Renal cortical epithelial cell (primary cell): Measurements from ENCODE around the gene PPARA. TPM values are rescaled to one million over a fixed set of nuclear protein-coding genes. Genes with fewer than 3 reads are reported as not detected.
A peak's percentile ranks its signal among the peaks of the same experiment; 100 is the strongest.
"Not testable (repeated sequence)": the region's sequence is repeated elsewhere in the genome, so short reads cannot be mapped to it uniquely, and the experiment has no call there.

Experiments used
- DNase-seq: peaks from one replicate; pipeline ENCODE4 v3.0.0-alpha.2; 2011; ENCODE audit warnings: low read depth
- total RNA-seq: library from RNA; depleted of rRNA; stranded (reverse); fragments of >200 nt; gene quantifications from 2 replicates; pipeline ENCODE4 v1.2.3, GENCODE V29; 2014

The PPARA gene
- total RNA-seq, 1 donor from 2014 or later = 19.8 TPM

GRCh38 chr22:46241396-46242007 is 91.2 kb downstream of the PPARA start:
- DNase-seq = no peak

- DNase-seq = no peak
These were observed 91.8 kb downstream of the PPARA start for GRCh38 chr22:46242076-46242475.

DNA sequence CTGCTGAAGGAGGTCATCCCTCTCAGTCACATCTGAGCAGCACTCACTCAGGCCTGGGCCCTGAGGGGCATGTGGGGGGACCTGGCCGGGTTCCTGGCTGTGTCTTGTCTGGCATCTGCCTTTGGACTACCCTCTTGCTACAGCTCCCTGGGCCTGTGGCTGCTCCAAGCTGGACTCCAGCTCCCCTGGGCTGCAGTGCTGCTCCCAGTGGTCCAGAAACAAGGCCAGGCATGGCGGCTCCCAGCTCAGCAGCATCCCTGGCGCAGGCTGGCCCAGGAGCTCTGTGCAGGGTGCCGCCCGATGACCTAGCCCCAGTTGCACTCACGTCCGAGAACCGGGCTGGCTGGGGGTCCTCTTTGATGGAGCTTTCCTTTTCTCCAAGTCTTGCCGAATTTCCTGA is 94.4 kb downstream of the PPARA start:
- no peak for DNase-seq

DNA sequence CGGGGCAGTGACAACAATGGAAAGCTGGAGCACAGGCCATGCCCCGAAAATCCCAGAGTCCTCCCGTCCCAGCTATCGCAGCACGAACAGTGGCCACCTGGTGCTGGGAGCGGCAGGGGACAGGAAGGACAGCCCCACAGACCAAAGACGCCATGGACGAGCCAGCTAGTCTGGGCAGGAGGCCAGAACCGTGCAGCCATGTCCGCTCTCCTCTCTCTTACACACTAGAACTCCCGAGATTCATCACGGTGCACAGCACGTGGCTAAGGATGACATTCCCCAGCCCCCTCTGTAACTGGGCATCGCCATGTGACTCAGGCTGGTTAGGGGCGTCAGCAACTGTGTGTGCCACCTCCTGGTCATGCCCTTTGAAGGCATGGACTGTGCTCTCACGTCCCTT is 95.2 kb downstream of the PPARA start:
- no peak for DNase-seq

DNA sequence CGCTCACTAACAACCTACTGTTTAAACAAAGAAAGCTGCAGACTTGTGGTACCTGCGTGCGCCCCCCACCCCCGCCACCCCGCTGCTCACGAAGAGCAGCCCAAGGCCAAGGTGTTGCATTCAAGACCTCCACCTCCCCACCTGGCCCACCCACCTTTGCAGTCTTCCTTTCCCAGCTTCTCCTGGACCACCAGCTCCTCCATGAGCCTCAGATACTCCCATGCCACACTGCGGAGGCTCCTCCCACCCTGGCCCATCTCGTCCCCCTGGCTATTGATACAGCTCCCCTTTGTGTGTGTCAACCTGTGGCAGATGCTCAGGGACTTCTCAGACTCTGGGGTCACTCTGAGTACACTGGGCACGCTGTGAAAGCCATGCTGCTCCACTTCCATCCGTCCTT is 95.9 kb downstream of the PPARA start:
- DNase-seq = no peak

DNA sequence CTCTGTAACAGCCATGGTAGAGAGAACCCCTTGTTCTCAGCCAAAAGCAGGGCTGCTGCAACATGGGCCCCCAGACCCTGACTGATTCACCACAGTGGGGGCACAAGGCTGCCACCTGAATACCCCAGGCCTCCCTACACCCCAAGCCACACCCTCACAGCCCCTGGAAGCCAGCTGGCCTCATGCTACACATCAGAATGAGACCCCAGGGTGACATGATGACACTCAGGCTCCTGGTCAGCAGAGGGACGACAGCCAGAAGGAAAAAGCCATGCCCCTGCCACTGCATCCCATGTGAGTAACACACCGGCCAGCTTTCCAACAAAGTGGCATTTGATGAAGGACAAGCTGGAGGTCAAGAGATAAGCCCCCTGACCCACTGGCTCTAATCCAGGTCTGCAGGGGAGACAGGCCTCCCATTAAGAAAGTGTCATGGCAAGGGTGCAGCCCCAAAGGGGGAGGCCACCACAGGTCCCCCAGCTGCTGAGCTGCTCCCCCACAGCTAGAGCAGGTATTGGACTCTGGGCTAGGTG is 97.2 kb downstream of the PPARA start:
- no peak for DNase-seq

GRCh38 chr22:46250035-46250782 is 99.9 kb downstream of the PPARA start, which contains the start of gene CDPF1:
TSS of gene CDPF1 (minus strand) at chr22:46250293. CDS start at chr22:46248284, 2,009 bp downstream.
- DNase-seq = peak; percentile 61

- DNase-seq = no peak
These were observed 100.4 kb downstream of the PPARA start for GRCh38 chr22:46250783-46251125.

GRCh38 chr22:46251266-46251665 is 100.9 kb downstream of the PPARA start:
- no peak for DNase-seq

- no peak for DNase-seq
These were observed 101.6 kb downstream of the PPARA start for GRCh38 chr22:46251816-46252380.

GRCh38 chr22:46256358-46256958 is 106.1 kb downstream of the PPARA start:
- DNase-seq = no peak

GRCh38 chr22:46259374-46259773 is 109.0 kb downstream of the PPARA start:
- no peak for DNase-seq

GRCh38 chr22:46260038-46260437 is 109.7 kb downstream of the PPARA start:
- no peak for DNase-seq

- DNase-seq = peak; percentile 15
These were observed 112.3 kb downstream of the PPARA start for GRCh38 chr22:46262449-46263215.

DNA sequence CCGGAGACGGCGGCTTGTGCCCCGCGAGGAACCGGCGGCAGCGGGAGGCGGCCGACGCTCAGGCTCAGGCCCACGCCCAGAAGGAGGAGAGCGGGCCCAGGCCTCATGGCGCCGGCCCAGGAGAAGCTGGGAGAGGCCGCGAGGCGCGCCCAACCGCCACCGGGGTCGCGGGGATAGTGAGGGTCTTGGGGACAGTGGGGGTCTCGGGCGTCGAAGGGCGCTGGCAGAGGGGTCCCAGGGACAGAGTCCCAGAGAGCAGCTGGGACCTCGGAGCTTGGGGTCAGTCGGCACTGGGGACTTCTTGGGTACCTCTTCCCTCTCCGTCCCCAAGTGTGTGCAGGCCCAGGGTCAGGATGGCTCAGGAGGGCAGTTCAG is 112.9 kb downstream of the PPARA start, which contains the start of gene PKDREJ:
Gene PKDREJ, minus strand, starts transcription at position 128 of the 375 bp plus-strand sequence. Its CDS starts 21 bp downstream, at position 107.
- DNase-seq = no peak

GRCh38 chr22:46264520-46264919 is 114.2 kb downstream of the PPARA start:
- not testable (repeated sequence) for DNase-seq

DNA sequence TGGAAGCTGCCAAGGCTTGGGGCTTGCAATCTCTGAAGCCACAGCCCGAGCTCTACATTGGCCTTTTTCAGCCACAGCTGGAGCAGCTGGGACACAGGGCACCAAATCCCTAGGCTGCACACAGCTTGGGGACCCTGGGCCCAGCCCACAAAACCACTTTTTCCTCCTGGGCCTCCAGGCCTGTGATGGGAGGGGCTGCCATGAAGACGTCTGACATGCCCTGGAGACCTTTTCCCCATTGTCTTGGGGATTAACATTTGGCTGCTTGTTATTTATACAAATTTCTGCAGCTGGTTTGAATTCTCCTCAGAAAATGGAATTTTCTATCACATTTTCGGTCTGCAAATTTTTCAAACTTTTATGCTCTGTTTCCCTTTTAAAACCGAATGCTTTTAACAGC is 115.3 kb downstream of the PPARA start:
- DNase-seq = not testable (repeated sequence)

GRCh38 chr22:46267431-46268279 is 117.3 kb downstream of the PPARA start, which contains the start of gene TTC38:
TSS of gene TTC38 (plus strand) at chr22:46268008. CDS start at chr22:46268040, 32 bp downstream.
- DNase-seq = peak; percentile 36

GRCh38 chr22:46269564-46269963 is 119.2 kb downstream of the PPARA start:
- DNase-seq = no peak

DNA sequence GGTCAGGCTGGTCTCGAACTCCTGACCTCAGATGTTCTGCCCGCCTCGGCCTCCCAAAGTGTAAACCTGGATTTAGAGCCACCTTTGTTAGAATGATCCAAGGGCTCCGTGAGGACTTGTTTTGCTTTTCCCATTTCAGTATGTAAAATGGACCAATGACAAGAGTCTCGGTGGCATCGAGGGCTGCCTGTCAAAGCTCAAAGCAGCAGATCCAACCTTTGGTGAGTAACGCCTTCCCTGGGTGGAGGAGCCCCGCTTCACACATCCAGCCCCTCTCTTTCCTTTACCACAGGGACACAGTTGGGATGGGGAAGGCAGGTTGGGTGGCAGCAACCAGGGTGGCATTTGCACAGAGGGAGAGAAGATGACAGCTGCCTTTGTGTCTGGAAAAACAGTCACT is 121.9 kb downstream of the PPARA start:
- DNase-seq = no peak
